ENCODE results near the gene PRDM8.

The PRDM8 gene

DNA sequence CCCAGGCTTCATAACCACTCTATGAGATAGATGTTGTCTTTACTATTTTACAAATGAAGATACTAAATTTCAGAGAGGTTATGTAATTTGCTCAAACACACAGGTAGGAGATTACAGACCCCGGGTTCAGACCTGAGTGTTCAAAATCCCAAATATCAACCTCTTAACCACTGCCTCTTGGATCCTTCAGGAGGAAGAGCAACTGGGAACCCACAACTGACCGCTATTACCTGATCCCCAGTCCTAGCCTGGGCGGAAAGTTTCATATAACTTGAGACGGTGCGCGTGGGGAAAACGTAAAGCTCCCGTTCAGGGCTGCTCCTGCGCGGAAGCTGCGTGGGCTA is 8.9 kb upstream of the PRDM8 start:
- H3K4me1 ChIP-seq (ENCODE audit: control insufficient read depth in 1 of 2, insufficient read depth in 1 of 2, low read depth in 1 of 2, low read length in 1 of 2) = peaks cover 18 to 20% of the 10 kb centered on the region in 2 experiments
- H3K36me3 ChIP-seq = no peaks in the 10 kb centered on the region
- H3K4me3 ChIP-seq (ENCODE audit: low read depth in 1 of 2, low read length in 1 of 2) = no peak overlapping the region
- H3K27me3 ChIP-seq = peaks cover 73% of the 10 kb centered on the region
- no peaks in the 10 kb centered on the region for H3K9me3 ChIP-seq
- TF ChIP-seq, protein P1, sequence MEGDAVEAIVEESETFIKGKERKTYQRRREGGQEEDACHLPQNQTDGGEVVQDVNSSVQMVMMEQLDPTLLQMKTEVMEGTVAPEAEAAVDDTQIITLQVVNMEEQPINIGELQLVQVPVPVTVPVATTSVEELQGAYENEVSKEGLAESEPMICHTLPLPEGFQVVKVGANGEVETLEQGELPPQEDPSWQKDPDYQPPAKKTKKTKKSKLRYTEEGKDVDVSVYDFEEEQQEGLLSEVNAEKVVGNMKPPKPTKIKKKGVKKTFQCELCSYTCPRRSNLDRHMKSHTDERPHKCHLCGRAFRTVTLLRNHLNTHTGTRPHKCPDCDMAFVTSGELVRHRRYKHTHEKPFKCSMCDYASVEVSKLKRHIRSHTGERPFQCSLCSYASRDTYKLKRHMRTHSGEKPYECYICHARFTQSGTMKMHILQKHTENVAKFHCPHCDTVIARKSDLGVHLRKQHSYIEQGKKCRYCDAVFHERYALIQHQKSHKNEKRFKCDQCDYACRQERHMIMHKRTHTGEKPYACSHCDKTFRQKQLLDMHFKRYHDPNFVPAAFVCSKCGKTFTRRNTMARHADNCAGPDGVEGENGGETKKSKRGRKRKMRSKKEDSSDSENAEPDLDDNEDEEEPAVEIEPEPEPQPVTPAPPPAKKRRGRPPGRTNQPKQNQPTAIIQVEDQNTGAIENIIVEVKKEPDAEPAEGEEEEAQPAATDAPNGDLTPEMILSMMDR (IDR thresholded peaks at IDR 0.05) = no peak
- H3K27ac ChIP-seq = no peak overlapping the region

DNA sequence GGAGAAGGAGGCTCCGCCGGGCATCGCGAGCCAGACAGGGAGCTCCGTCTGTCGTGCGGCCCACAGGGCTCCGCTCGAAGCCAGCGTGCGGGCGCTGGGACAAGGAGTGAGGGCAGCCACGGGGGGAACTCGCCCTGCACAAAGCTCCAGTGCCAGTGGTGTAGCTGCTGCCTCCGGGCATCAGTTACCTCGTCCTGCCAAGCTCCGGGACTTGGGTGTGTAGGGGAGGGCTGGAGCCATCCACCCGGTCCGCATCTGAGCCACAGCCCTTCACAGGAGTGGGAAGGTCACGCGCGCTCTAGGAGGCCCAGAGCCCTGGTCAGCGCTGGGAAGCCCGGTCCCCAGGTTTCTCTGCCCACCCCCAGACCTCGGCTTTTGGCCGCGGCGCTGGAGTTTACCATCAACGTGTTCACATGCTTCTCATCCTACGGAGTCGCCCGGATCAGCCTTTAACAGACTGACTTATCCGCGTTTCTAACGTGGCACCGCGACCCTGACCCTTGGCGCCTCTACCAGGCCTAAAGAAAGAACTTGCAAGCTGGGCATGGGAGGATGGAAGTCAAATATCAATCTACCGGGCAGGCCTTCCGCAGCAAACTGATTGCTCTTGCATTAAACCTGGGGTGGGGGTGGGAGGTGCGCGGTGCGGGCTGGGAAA is 8.4 kb upstream of the PRDM8 start:
- H3K27ac ChIP-seq = no peak overlapping the region
- TF ChIP-seq, protein P1 (IDR thresholded peaks at IDR 0.05) = no peak
- no peak overlapping the region for H3K4me3 ChIP-seq (ENCODE audit: low read depth in 1 of 2, low read length in 1 of 2)
- peaks cover 15 to 19% of the 10 kb centered on the region in 2 experiments for H3K4me1 ChIP-seq (ENCODE audit: control insufficient read depth in 1 of 2, insufficient read depth in 1 of 2, low read depth in 1 of 2, low read length in 1 of 2)
- H3K9me3 ChIP-seq = no peaks in the 10 kb centered on the region
- H3K27me3 ChIP-seq = peaks cover 77% of the 10 kb centered on the region
- H3K36me3 ChIP-seq = no peaks in the 10 kb centered on the region

GRCh38 chr4:80189581-80189955 is 7.7 kb upstream of the PRDM8 start:
- Histone ChIP-seq H3K9me3 (no peaks in the 10 kb centered on the region), H3K27ac (no peak overlapping the region), H3K27me3 (peaks cover 84% of the 10 kb centered on the region), H3K4me1 (ENCODE audit: control insufficient read depth in 1 of 2, insufficient read depth in 1 of 2, low read depth in 1 of 2, low read length in 1 of 2) (peaks cover 15 to 18% of the 10 kb centered on the region in 2 experiments), H3K36me3 (no peaks in the 10 kb centered on the region), H3K4me3 (ENCODE audit: low read depth in 1 of 2, low read length in 1 of 2) (no peak overlapping the region)
- TF ChIP-seq, protein P1 (IDR thresholded peaks at IDR 0.05) = no peak

GRCh38 chr4:80189956-80190677 is 7.2 kb upstream of the PRDM8 start:
- TF ChIP-seq, protein P1 (IDR thresholded peaks at IDR 0.05) = no peak
- Histone ChIP-seq H3K4me3 (ENCODE audit: low read depth in 1 of 2, low read length in 1 of 2) (no peak overlapping the region), H3K36me3 (no peaks in the 10 kb centered on the region), H3K27ac (no peak overlapping the region), H3K9me3 (no peaks in the 10 kb centered on the region), H3K4me1 (ENCODE audit: control insufficient read depth in 1 of 2, insufficient read depth in 1 of 2, low read depth in 1 of 2, low read length in 1 of 2) (peaks cover 12 to 14% of the 10 kb centered on the region in 2 experiments), H3K27me3 (peaks cover 85% of the 10 kb centered on the region)

DNA sequence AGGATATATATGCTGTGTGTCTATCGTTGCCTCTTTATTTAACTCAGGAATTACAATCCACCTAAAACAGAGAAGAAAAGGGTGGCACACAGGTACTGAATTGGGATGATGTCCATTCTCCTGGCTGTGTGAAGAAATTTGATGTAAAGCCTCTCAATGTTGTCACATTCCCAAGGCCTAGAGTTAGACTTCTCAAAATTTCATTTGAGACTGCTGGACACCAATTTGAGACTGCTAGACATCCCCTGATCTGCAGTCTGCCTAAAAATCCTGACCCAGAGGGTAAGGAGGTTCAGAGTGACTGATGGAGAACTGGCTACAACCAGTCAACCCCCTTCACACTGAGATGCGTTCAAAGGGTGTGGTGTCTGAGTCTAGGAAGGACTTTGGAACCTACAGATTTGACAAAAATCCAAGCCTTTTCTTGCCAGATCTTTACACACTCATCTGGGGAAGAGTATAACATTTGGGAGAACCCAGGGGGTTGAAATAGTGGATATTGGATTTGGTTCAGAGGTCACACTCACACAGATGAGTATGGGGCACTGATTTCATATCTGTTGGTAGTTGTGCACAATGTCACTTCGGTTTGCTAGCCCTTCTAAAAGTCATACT is 4.9 kb upstream of the PRDM8 start:
- peaks cover 78% of the 10 kb centered on the region for H3K27me3 ChIP-seq
- H3K9me3 ChIP-seq = no peaks in the 10 kb centered on the region
- H3K27ac ChIP-seq = no peak overlapping the region
- H3K4me3 ChIP-seq (ENCODE audit: low read depth in 1 of 2, low read length in 1 of 2) = no peak overlapping the region
- no peaks in the 10 kb centered on the region for H3K36me3 ChIP-seq
- H3K4me1 ChIP-seq (ENCODE audit: control insufficient read depth in 1 of 2, insufficient read depth in 1 of 2, low read depth in 1 of 2, low read length in 1 of 2) = peaks cover 16 to 24% of the 10 kb centered on the region in 2 experiments
- TF ChIP-seq, protein P1 (IDR thresholded peaks at IDR 0.05) = no peak
